ENCODE results near the gene CLEC2D.

GRCh38 chr12:9640024-9640423 lies 29.5 kb upstream of the CLEC2D start:
- TF ChIP-seq POLR2A (IDR thresholded peaks at IDR 0.05; ENCODE audit: low read length) (no peak), GATA1 (IDR thresholded peaks at IDR 0.05; ENCODE audit: low read depth, low read length) (no peak)

All from erythroblast (primary cell).